GM23338 (cell line): ENCODE data around the gene EYA3. TPM values are rescaled to one million over a fixed set of nuclear protein-coding genes. Genes with fewer than 3 reads are reported as not detected.

ENCODE experiments used
- ATAC-seq: fragments of 200-7000 bp; cut with Tn5 transposase; 3 replicates; pipeline ENCODE4 v1.9.1; 2020
- DNase-seq: peaks from one replicate; pipeline ENCODE4 v3.0.0-alpha.2; 2015; ENCODE audit warnings: low spot score
- H2AFZ ChIP-seq: fragments of 200-600 bp; sonication (generic); 2 replicates; pipeline ENCODE4 v1.8.0; 2016; ENCODE audit warnings: antibody characterized with exemption, mild to moderate bottlenecking, moderate library complexity
- H3F3A ChIP-seq: fragments of 200-600 bp; sonication (generic); replicated peaks from 2 replicates; pipeline ENCODE4 v1.8.0; 2017; ENCODE audit warnings: antibody characterized with exemption, mixed run types, low read depth
- H3K27ac ChIP-seq: fragments of 200-600 bp; sonication (generic); 2 replicates; pipeline ENCODE4 v1.6.1; 2016; ENCODE audit warnings: low read depth
- H3K27me3 ChIP-seq: fragments of 200-600 bp; sonication (generic); 2 replicates; pipeline ENCODE4 v1.8.0; 2016; ENCODE audit warnings: mild to moderate bottlenecking, mixed run types, moderate library complexity; ENCODE audit not compliant: insufficient read depth
- H3K36me3 ChIP-seq: fragments of 200-600 bp; sonication (generic); 2 replicates; pipeline ENCODE4 v1.8.0; 2016; ENCODE audit warnings: mild to moderate bottlenecking; ENCODE audit not compliant: insufficient read depth
- H3K4me1 ChIP-seq: fragments of 200-600 bp; sonication (generic); 2 replicates; pipeline ENCODE4 v1.8.0; 2016; ENCODE audit warnings: mild to moderate bottlenecking, moderate library complexity; ENCODE audit not compliant: insufficient read depth
- H3K4me2 ChIP-seq: fragments of 200-600 bp; sonication (generic); 2 replicates; pipeline ENCODE4 v1.7.1; 2017; ENCODE audit warnings: mixed run types
- H3K4me3 ChIP-seq: fragments of 200-600 bp; sonication (generic); 2 replicates; pipeline ENCODE4 v1.6.1; 2016; ENCODE audit warnings: mixed run types
- H3K79me2 ChIP-seq: fragments of 200-600 bp; sonication (generic); replicated peaks from 2 replicates; pipeline ENCODE4 v1.8.0; 2017; ENCODE audit warnings: mild to moderate bottlenecking; ENCODE audit not compliant: insufficient read depth
- H3K9me2 ChIP-seq: fragments of 200-600 bp; sonication (generic); 2 replicates; pipeline ENCODE4 v1.8.0; 2017; ENCODE audit not compliant: insufficient read depth
- H4K20me1 ChIP-seq: fragments of 200-600 bp; sonication (generic); replicated peaks from 2 replicates; pipeline ENCODE4 v1.8.0; 2017; ENCODE audit warnings: mild to moderate bottlenecking; ENCODE audit not compliant: insufficient read depth
- H3K27ac Mint-ChIP-seq: 2 replicates; pipeline ENCODE4 v1.8.0; 2020; ENCODE audit warnings: inconsistent platforms, mild to moderate bottlenecking, moderate library complexity, mixed read lengths
- H3K27me3 Mint-ChIP-seq: 3 replicates; pipeline ENCODE4 v1.8.0; 2022; ENCODE audit warnings: low read depth, mild to moderate bottlenecking, moderate library complexity, mixed read lengths, inconsistent platforms; ENCODE audit not compliant: insufficient read depth, poor library complexity
- H3K36me3 Mint-ChIP-seq: 3 replicates; pipeline ENCODE4 v1.8.0; 2021; ENCODE audit warnings: low read depth, mild to moderate bottlenecking, inconsistent platforms, moderate library complexity, mixed read lengths
- H3K4me1 Mint-ChIP-seq: 3 replicates; pipeline ENCODE4 v1.8.0; 2020; ENCODE audit warnings: mild to moderate bottlenecking, inconsistent platforms, mixed read lengths
- H3K4me3 Mint-ChIP-seq: 3 replicates; pipeline ENCODE4 v1.8.0; 2021; ENCODE audit warnings: moderate library complexity, mild to moderate bottlenecking, inconsistent platforms, mixed read lengths
- H3K9me3 Mint-ChIP-seq: 3 replicates; pipeline ENCODE4 v1.8.0; 2020; ENCODE audit warnings: moderate library complexity, mild to moderate bottlenecking, inconsistent platforms, mixed read lengths
- CTCF ChIP-seq, 2 experiments: fragments of 200-600 bp in 1 of 2; sonication (generic) in 1 of 2; conservative IDR thresholded peaks; 2 replicates each; pipeline versions ENCODE4 v1.5.1 to v1.6.1; 2016 to 2017; ENCODE audit warnings: antibody characterized with exemption in 2 of 2, low read depth in 2 of 2, mild to moderate bottlenecking in 2 of 2, moderate library complexity in 1 of 2
- EZH2 ChIP-seq: fragments of 200-600 bp; sonication (generic); IDR thresholded peaks from one replicate; pipeline ENCODE4 v1.8.0; 2017; ENCODE audit warnings: antibody characterized with exemption, mild to moderate bottlenecking, low read depth; ENCODE audit not compliant: unreplicated experiment
- EZH2phosphoT487 ChIP-seq: fragments of 200-600 bp; sonication (generic); IDR thresholded peaks from one replicate; pipeline ENCODE4 v1.8.1; 2018; ENCODE audit warnings: antibody characterized with exemption; ENCODE audit not compliant: unreplicated experiment
- JUNB ChIP-seq: IDR thresholded peaks from one replicate; pipeline ENCODE4 v1.6.1; 2016; ENCODE audit warnings: antibody characterized with exemption; ENCODE audit not compliant: unreplicated experiment
- NANOG ChIP-seq: IDR thresholded peaks from 2 replicates; pipeline ENCODE4 v1.6.1; 2016; ENCODE audit warnings: antibody characterized with exemption, borderline replicate concordance
- REST ChIP-seq: IDR thresholded peaks from one replicate; pipeline ENCODE4 v1.6.1; 2018; ENCODE audit warnings: antibody characterized with exemption; ENCODE audit not compliant: unreplicated experiment
- STAT1 ChIP-seq: IDR thresholded peaks from one replicate; pipeline ENCODE4 v1.6.1; 2016; ENCODE audit warnings: antibody characterized with exemption; ENCODE audit not compliant: unreplicated experiment
- ZNF462 ChIP-seq: fragments of 250-450 bp; sonication (Bioruptor Pico); IDR thresholded peaks from 2 replicates; pipeline ENCODE4 v1.5.0; 2020; ENCODE audit warnings: mild to moderate bottlenecking, moderate library complexity
- polyA plus RNA-seq: library from polyadenylated mRNA; unstranded; fragments of >200 nt; fragmentation: Nextera tagmentation; extraction: Ambion mirVana; gene quantifications from 2 replicates; pipeline ENCODE4 v1.2.1, GENCODE V29; 2016
- total RNA-seq: library from RNA; depleted of rRNA; stranded (reverse); fragments of >200 nt; shearing (Covaris generic); gene quantifications from 2 replicates; pipeline ENCODE4 v1.2.3, GENCODE V29; 2014

Gene EYA3
- total and polyA plus RNA-seq, 2 experiments from 2014 or later, result 12.5 to 33.6 TPM

DNA sequence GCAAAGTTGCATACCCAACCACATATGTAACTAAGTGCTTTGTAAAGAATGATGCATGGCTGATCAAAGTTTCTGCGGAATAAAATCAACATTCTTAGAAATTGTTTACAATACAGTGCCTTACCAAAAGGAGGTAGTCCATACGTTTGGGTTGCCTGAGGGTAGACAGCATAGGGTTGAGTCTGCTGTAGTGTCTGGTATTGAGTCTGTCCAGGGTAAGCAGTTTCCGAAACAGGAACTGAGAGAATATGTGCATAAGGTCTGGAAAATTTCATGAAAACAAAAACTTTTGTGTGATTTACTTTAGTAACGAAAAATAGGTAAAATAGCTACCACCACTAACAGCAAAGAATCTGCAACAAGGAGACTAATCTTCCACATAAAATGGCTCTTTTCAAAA is 53.0 kb downstream of the EYA3 start:
- H3K4me1 Mint-ChIP-seq, result no peaks in the 10 kb centered on the region
- no peaks in the 10 kb centered on the region for H3K36me3 Mint-ChIP-seq
- DNase-seq, result no peak
- no peak for TF ChIP-seq CTCF (conservative IDR thresholded peaks at IDR 0.05; ENCODE audit: low read depth in 2 of 2)
- TF ChIP-seq REST, result no peak
- TF ChIP-seq STAT1, result no peak
- no peak for TF ChIP-seq EZH2
- TF ChIP-seq EZH2phosphoT487, result no peak
- no peak for TF ChIP-seq NANOG
- no peak for TF ChIP-seq JUNB
- no peak for TF ChIP-seq ZNF462 (CRISPR knock-in tag)
- no peaks in the 10 kb centered on the region for H3K27me3 ChIP-seq
- H4K20me1 ChIP-seq, result no peaks in the 10 kb centered on the region
- no peaks in the 10 kb centered on the region for H3K79me2 ChIP-seq
- H3K4me3 Mint-ChIP-seq, result no peak overlapping the region
- H3K4me1 ChIP-seq, result no peaks in the 10 kb centered on the region
- H3F3A ChIP-seq, result no peaks in the 10 kb centered on the region
- no peak overlapping the region for H3K4me2 ChIP-seq
- no peaks in the 10 kb centered on the region for H3K9me2 ChIP-seq
- no peak overlapping the region for H3K4me3 ChIP-seq
- H3K27ac ChIP-seq, result no peak overlapping the region
- H3K27me3 Mint-ChIP-seq, result no peaks in the 10 kb centered on the region
- H3K27ac Mint-ChIP-seq, result no peak overlapping the region
- no peak overlapping the region for H2AFZ ChIP-seq
- no peak for ATAC-seq
- no peaks in the 10 kb centered on the region for H3K9me3 Mint-ChIP-seq
- peaks cover 8% of the 10 kb centered on the region; the same call in 1 of the 2 replicates for H3K36me3 ChIP-seq
